HepG2 (cell line): ENCODE data around the gene ALDOA. TPM values are rescaled to one million over a fixed set of nuclear protein-coding genes. Genes with fewer than 3 reads are reported as not detected.

ENCODE experiments used
- ATF7-NPFF ChIP-seq: sonication (generic); formaldehyde crosslinking; IDR thresholded peaks from 2 replicates; pipeline ENCODE4 v1.8.1; 2023; ENCODE audit warnings: mild to moderate bottlenecking, low read depth, missing genetic modification reagents, moderate library complexity
- ELF3 ChIP-seq: IDR thresholded peaks from 2 replicates; pipeline ENCODE4 v1.6.1; 2016; ENCODE audit warnings: missing genetic modification reagents, missing compliant biosample characterization
- FOSL2 ChIP-seq: sonication (generic); formaldehyde crosslinking; IDR thresholded peaks from 2 replicates; pipeline ENCODE4 v1.4.0; 2020; ENCODE audit warnings: missing genetic modification reagents
- FOXC1 ChIP-seq: sonication (generic); formaldehyde crosslinking; IDR thresholded peaks from 2 replicates; pipeline ENCODE4 v1.8.0; 2022; ENCODE audit warnings: mild to moderate bottlenecking, missing genetic modification reagents, borderline replicate concordance
- IKZF4 ChIP-seq: sonication (generic); formaldehyde crosslinking; IDR thresholded peaks from 2 replicates; pipeline ENCODE4 v1.5.1; 2020; ENCODE audit warnings: borderline replicate concordance, mild to moderate bottlenecking, low read depth, missing genetic modification reagents; ENCODE audit errors: not compliant biosample characterization
- JUND ChIP-seq: sonication (generic); formaldehyde crosslinking; IDR thresholded peaks from 2 replicates; pipeline ENCODE4 v1.8.0; 2022; ENCODE audit warnings: mild to moderate bottlenecking, missing genetic modification reagents
- KAT7 ChIP-seq: IDR thresholded peaks from 2 replicates; pipeline ENCODE4 v1.6.1; 2018; ENCODE audit warnings: borderline replicate concordance, missing compliant biosample characterization
- NCOA5 ChIP-seq: sonication (generic); formaldehyde crosslinking; IDR thresholded peaks from 2 replicates; pipeline ENCODE4 v1.4.0; 2020; ENCODE audit warnings: missing genetic modification reagents
- NFYB ChIP-seq: sonication (generic); formaldehyde crosslinking; IDR thresholded peaks from 2 replicates; pipeline ENCODE4 v1.4.0; 2020; ENCODE audit warnings: missing genetic modification reagents
- PHB2 ChIP-seq: fragments of 450-650 bp; IDR thresholded peaks from 2 replicates; pipeline ENCODE4 v1.6.1; 2018; ENCODE audit not compliant: partially characterized antibody
- THYN1 ChIP-seq: sonication (generic); formaldehyde crosslinking; IDR thresholded peaks from 2 replicates; pipeline ENCODE4 v1.8.1; 2023; ENCODE audit warnings: low read depth, mild to moderate bottlenecking, moderate library complexity, missing genetic modification reagents, borderline replicate concordance
- ZFY ChIP-seq: sonication (generic); formaldehyde crosslinking; IDR thresholded peaks from 2 replicates; pipeline ENCODE4 v1.4.0; 2020; ENCODE audit warnings: missing genetic modification reagents
- ZMAT3 ChIP-seq: sonication (generic); formaldehyde crosslinking; conservative IDR thresholded peaks from 2 replicates; pipeline ENCODE4 v1.7.0; 2021; ENCODE audit warnings: missing genetic modification reagents
- ZNF333 ChIP-seq: sonication (generic); formaldehyde crosslinking; IDR thresholded peaks from 2 replicates; pipeline ENCODE4 v1.4.0; 2020; ENCODE audit warnings: mild to moderate bottlenecking, missing genetic modification reagents, borderline replicate concordance
- ZNF550 ChIP-seq: sonication (generic); formaldehyde crosslinking; IDR thresholded peaks from 2 replicates; pipeline ENCODE4 v1.4.0; 2020; ENCODE audit warnings: mild to moderate bottlenecking, missing genetic modification reagents, borderline replicate concordance
- ZNF556 ChIP-seq: sonication (generic); formaldehyde crosslinking; IDR thresholded peaks from 2 replicates; pipeline ENCODE4 v1.4.0; 2020; ENCODE audit warnings: mild to moderate bottlenecking, missing genetic modification reagents, borderline replicate concordance
- ZNF572 ChIP-seq: sonication (generic); formaldehyde crosslinking; IDR thresholded peaks from 2 replicates; pipeline ENCODE4 v1.5.1; 2020; ENCODE audit warnings: mild to moderate bottlenecking, missing genetic modification reagents
- ZNF7 ChIP-seq: IDR thresholded peaks from 2 replicates; pipeline ENCODE4 v1.6.1; 2016; ENCODE audit warnings: missing biosample characterization, missing genetic modification reagents
- ZNF709 ChIP-seq: sonication (generic); formaldehyde crosslinking; IDR thresholded peaks from 2 replicates; pipeline ENCODE4 v1.5.0; 2020; ENCODE audit warnings: mild to moderate bottlenecking, missing genetic modification reagents
- ZNF777 ChIP-seq: sonication (generic); formaldehyde crosslinking; IDR thresholded peaks from 2 replicates; pipeline ENCODE4 v1.4.0; 2020; ENCODE audit warnings: missing genetic modification reagents
- ZSCAN25 ChIP-seq: sonication (generic); formaldehyde crosslinking; IDR thresholded peaks from 2 replicates; pipeline ENCODE4 v1.8.0; 2022; ENCODE audit warnings: mild to moderate bottlenecking, missing genetic modification reagents
- ZSCAN5A ChIP-seq: sonication (generic); formaldehyde crosslinking; IDR thresholded peaks from 2 replicates; pipeline ENCODE4 v1.8.0; 2022; ENCODE audit warnings: mild to moderate bottlenecking, missing genetic modification reagents, borderline replicate concordance
- polyA plus RNA-seq, 8 experiments: library from polyadenylated mRNA; depleted of rRNA in 3 of 8; stranded (reverse) in 7 of 8; unstranded in 1 of 8; fragments of >200 nt; fragmentation: Illumina TruSeq in 4 of 8; extraction: Trizol in 4 of 8; gene quantifications; 2 replicates each; pipeline versions ENCODE4 v1.2.1 to v1.2.3, GENCODE V29; 2011 to 2016; ENCODE audit warnings: low read depth in 4 of 8, missing spikeins in 1 of 8, mixed read lengths in 1 of 8; ENCODE audit not compliant: insufficient read depth in 1 of 8
- total RNA-seq, 5 experiments: library from RNA; depleted of rRNA; stranded (reverse); fragments of >200 nt; fragmentation: Illumina TruSeq; extraction: Trizol; gene quantifications; 2 replicates each; pipeline ENCODE4 v1.2.3, GENCODE V29; 2016; ENCODE audit warnings: low read depth in 1 of 5
- TF ChIP-seq, protein P1 (sequence below): IDR thresholded peaks from 2 replicates; pipeline ENCODE4 v1.6.1; 2012; ENCODE audit warnings: low read length, improper control_type of control experiment
- TF ChIP-seq, protein P2 (sequence below): sonication (generic); formaldehyde crosslinking; IDR thresholded peaks from 2 replicates; pipeline ENCODE4 v1.4.0; 2020; ENCODE audit warnings: missing genetic modification reagents

Gene ALDOA
- total and polyA plus RNA-seq, 2 of the 13 experiments (the other 11 are each of a cell fraction or from before 2014, with no cell fraction given): 925 to 1,884 TPM

GRCh38 chr16:30095166-30096078, 29.9 kb downstream of the ALDOA start (continued):
- no peak for TF ChIP-seq NCOA5
- no peak for TF ChIP-seq NFYB (CRISPR knock-in tag)
- no peak for TF ChIP-seq FOXC1 (CRISPR knock-in tag)
- 0 out of 2 replicates have a peak, but pooled peaks have one; percentile 26 for TF ChIP-seq ZSCAN25
- TF ChIP-seq ZNF556 (CRISPR knock-in tag): no peak
- TF ChIP-seq ZNF572 (CRISPR knock-in tag): no peak; the same call in 1 of the 2 replicates
- TF ChIP-seq IKZF4 (CRISPR knock-in tag): no peak
- peak; percentile 65; the same call in 1 of the 2 replicates for TF ChIP-seq ZMAT3
- no peak for TF ChIP-seq ZFY (CRISPR knock-in tag)
- TF ChIP-seq ZNF709 (CRISPR knock-in tag): no peak
- no peak for TF ChIP-seq ZNF7
- no peak for TF ChIP-seq PHB2
- no peak for TF ChIP-seq ELF3 (CRISPR knock-in tag)
- peak; percentile 18; the same call in 1 of the 2 replicates for TF ChIP-seq JUND
- 0 out of 2 replicates have a peak, but pooled peaks have one; percentile 13 for TF ChIP-seq KAT7
- TF ChIP-seq ZNF777 (CRISPR knock-in tag): no peak
- no peak for TF ChIP-seq THYN1 (CRISPR knock-in tag)
- no peak for TF ChIP-seq ZSCAN5A (CRISPR knock-in tag)
- TF ChIP-seq, protein P1, sequence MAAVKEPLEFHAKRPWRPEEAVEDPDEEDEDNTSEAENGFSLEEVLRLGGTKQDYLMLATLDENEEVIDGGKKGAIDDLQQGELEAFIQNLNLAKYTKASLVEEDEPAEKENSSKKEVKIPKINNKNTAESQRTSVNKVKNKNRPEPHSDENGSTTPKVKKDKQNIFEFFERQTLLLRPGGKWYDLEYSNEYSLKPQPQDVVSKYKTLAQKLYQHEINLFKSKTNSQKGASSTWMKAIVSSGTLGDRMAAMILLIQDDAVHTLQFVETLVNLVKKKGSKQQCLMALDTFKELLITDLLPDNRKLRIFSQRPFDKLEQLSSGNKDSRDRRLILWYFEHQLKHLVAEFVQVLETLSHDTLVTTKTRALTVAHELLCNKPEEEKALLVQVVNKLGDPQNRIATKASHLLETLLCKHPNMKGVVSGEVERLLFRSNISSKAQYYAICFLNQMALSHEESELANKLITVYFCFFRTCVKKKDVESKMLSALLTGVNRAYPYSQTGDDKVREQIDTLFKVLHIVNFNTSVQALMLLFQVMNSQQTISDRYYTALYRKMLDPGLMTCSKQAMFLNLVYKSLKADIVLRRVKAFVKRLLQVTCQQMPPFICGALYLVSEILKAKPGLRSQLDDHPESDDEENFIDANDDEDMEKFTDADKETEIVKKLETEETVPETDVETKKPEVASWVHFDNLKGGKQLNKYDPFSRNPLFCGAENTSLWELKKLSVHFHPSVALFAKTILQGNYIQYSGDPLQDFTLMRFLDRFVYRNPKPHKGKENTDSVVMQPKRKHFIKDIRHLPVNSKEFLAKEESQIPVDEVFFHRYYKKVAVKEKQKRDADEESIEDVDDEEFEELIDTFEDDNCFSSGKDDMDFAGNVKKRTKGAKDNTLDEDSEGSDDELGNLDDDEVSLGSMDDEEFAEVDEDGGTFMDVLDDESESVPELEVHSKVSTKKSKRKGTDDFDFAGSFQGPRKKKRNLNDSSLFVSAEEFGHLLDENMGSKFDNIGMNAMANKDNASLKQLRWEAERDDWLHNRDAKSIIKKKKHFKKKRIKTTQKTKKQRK: no peak
- TF ChIP-seq ZNF550 (CRISPR knock-in tag): no peak
- TF ChIP-seq, protein P2, sequence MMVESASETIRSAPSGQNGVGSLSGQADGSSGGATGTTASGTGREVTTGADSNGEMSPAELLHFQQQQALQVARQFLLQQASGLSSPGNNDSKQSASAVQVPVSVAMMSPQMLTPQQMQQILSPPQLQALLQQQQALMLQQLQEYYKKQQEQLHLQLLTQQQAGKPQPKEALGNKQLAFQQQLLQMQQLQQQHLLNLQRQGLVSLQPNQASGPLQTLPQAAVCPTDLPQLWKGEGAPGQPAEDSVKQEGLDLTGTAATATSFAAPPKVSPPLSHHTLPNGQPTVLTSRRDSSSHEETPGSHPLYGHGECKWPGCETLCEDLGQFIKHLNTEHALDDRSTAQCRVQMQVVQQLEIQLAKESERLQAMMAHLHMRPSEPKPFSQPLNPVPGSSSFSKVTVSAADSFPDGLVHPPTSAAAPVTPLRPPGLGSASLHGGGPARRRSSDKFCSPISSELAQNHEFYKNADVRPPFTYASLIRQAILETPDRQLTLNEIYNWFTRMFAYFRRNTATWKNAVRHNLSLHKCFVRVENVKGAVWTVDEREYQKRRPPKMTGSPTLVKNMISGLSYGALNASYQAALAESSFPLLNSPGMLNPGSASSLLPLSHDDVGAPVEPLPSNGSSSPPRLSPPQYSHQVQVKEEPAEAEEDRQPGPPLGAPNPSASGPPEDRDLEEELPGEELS: no peak
- peak; percentile 64 for TF ChIP-seq FOSL2
- peak; percentile 21; the same call in 1 of the 2 replicates for TF ChIP-seq ATF7-NPFF (CRISPR knock-in tag)
- no peak for TF ChIP-seq ZNF333 (CRISPR knock-in tag)
